AG09319 (cell line): ENCODE measurements around the gene MBNL2.

Source experiments
- DNase-seq: peaks from one replicate; pipeline ENCODE4 v3.0.0-alpha.2; 2010; ENCODE audit warnings: low read depth; ENCODE audit errors: extremely low read depth
- TF ChIP-seq, protein P1 (sequence below): IDR thresholded peaks from 2 replicates; pipeline ENCODE4 v1.5.1; 2011; ENCODE audit warnings: low read depth, mild to moderate bottlenecking, inconsistent platforms, low read length, moderate library complexity

MBNL2 gene

DNA sequence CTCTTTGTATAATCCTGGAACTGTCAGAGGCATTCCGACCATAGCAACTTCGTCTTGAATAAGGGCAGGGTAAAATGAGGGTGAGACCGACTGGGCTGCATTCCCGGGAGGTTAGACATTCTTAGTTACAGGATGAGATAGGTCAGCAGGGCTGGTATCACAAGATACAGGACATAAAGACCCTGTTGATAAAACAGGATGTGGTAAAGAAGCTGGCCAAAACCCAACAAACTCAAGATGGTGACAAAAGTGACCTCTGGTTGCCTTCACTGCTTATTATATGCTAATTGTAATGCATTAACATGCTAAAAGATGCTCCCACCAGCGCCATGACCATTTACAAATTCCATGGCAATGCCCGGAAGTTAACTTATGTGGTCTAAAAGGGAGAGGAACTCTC is 27.7 kb upstream of the MBNL2 start:
- DNase-seq: no peak

DNA sequence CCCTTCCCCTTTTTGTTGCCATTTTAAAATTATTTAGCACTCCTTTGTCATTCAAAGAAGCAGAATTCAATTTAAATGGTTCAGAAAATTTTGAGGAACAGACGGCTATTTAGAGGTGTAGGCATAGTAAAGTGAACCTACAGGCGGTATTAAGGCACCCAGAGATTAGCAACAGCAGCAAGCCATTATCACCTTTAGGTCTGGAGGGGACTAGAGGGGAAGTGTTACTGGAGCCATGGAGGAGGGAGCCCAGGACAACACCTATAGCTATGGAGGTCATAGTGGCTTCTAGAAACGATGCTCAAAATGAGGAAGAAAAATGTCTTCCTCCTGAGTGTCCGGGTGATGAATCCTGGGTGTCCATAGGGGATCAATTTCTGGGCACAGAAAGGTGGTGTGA is 25.8 kb upstream of the MBNL2 start:
- TF ChIP-seq, protein P1, sequence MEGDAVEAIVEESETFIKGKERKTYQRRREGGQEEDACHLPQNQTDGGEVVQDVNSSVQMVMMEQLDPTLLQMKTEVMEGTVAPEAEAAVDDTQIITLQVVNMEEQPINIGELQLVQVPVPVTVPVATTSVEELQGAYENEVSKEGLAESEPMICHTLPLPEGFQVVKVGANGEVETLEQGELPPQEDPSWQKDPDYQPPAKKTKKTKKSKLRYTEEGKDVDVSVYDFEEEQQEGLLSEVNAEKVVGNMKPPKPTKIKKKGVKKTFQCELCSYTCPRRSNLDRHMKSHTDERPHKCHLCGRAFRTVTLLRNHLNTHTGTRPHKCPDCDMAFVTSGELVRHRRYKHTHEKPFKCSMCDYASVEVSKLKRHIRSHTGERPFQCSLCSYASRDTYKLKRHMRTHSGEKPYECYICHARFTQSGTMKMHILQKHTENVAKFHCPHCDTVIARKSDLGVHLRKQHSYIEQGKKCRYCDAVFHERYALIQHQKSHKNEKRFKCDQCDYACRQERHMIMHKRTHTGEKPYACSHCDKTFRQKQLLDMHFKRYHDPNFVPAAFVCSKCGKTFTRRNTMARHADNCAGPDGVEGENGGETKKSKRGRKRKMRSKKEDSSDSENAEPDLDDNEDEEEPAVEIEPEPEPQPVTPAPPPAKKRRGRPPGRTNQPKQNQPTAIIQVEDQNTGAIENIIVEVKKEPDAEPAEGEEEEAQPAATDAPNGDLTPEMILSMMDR: no peak
- DNase-seq: no peak

More for the DNA sequence above, 27.7 kb upstream of the MBNL2 start:
- TF ChIP-seq, protein P1: no peak

DNA sequence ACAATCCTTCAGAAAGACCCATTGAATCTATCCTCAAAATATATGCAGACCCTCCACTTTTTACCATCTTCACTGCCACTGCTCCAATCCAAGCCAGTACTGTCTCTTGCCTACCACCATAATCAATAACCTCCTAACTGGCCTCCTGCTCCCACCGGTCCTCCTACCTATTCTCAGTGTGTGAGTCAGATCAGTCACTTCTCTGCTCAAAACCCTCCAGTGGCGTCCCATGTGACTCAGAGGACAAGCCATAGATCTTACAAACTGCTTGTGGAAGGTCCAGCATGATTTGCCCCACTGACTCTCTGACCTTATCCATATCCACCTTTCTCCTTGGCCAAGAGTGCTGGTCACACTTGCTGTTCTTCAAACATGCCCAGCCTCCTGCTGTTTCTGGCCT is 23.4 kb upstream of the MBNL2 start:
- TF ChIP-seq, protein P1: no peak
- no peak for DNase-seq

DNA sequence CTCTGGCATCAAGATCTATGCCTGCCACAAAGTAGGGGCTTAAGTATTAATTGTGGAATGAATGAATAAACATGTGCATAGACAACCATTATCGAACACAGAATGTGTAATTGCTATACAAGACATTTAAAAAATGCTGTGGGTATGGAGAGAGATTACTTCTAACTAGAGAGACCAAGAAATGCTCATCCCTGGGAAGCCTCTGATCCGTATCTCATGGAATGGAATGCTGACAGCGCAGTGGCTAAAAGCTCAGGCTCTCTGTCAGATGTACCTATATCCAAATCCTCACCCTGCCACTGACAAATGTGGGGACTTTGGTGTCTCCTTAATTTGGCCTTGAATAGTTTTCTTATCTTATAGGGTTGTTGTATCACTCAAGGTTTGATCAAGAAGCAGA is 22.7 kb upstream of the MBNL2 start:
- no peak for DNase-seq
- TF ChIP-seq, protein P1: no peak

DNA sequence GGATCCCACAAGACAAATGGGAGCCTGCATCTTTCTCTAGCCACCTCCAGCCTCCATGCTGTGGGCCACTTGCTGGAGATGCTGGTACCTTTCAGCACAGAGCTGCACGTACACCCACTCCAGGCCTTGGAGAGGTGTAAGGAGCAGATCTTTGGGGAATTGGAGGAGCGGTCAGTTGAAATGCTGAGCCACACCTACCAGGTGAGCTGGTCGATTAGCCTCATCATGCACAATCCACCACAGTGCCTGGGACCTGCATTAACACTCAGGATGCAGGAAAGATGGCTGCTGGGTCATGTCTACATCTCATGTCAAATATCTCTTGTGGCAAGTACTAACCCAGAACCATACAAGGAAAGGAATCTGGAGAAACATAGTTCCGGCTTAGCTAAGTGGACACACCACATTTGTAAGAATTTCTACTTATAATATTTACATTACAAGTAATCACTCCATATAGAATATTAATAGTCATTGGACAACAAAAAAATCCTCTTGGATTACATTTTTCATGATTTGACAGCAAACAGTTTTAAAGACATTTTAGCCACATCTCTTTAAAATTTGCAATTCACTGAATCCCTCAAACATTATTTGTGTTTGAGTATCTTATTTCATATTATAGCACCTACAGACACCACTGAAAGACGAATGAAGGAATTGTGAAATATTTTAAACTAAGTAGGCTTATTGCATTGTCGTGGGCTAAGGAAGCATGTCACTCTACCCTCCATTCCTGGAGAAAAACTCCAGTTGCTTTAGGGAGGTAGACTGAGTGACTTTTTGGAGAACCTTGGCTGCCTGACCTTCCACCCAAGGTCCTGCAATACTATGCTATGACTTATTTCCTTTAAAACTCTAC is 21.8 kb upstream of the MBNL2 start:
- TF ChIP-seq, protein P1: no peak
- no peak for DNase-seq

DNA sequence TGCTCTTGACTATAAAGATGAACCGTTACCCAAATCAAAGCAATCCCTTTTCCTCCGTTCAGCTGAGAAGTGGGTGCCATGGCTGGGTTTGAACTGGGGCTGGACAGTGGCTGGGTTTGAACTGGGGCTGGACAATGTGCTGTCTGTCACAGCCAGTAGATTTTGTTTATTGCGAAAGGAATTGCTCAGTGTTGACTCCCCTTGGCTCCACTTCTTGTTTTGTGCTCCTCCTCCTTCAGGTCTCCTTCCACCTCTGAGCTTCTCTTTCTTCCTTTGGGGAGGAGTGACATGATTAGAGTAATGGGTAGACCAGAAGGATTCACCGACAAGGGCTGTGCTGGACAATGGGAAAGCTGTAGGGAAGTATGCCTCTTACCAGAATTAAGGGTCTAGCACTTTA is 19.4 kb upstream of the MBNL2 start:
- no peak for DNase-seq
- TF ChIP-seq, protein P1: no peak

DNA sequence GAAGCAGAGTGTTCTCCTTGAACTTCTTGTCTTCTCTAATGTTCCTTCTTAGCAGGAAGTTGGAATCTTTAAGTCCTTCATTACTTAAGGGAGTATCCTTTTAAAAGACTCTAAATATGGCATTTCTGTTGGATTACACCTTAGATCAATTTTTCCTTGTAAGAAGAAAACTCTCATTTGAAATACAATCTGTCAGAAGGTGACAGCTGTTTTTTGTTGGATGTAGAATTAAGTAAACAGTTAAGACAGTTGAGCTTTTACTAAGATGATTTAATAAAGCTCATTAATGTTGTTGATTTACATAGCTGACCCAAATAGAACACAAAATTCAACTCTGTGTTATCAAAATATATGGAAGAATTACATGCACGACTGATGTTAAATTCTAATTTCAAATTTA is 16.7 kb upstream of the MBNL2 start:
- no peak for DNase-seq
- TF ChIP-seq, protein P1: no peak
